B cell (primary cell): Measurements from ENCODE around the gene GFAP.

Source experiments
- CTCF ChIP-seq: fragments of 200-600 bp; IDR thresholded peaks from one replicate; pipeline ENCODE4 v1.8.0; 2022; ENCODE audit warnings: antibody characterized with exemption, mild to moderate bottlenecking
- EZH2 ChIP-seq: IDR thresholded peaks from 2 replicates; pipeline ENCODE4 v1.6.1; 2012; ENCODE audit warnings: borderline replicate concordance, low read depth, mild to moderate bottlenecking, moderate library complexity, low read length; ENCODE audit not compliant: insufficient read depth, poor library complexity, severe bottlenecking

DNA sequence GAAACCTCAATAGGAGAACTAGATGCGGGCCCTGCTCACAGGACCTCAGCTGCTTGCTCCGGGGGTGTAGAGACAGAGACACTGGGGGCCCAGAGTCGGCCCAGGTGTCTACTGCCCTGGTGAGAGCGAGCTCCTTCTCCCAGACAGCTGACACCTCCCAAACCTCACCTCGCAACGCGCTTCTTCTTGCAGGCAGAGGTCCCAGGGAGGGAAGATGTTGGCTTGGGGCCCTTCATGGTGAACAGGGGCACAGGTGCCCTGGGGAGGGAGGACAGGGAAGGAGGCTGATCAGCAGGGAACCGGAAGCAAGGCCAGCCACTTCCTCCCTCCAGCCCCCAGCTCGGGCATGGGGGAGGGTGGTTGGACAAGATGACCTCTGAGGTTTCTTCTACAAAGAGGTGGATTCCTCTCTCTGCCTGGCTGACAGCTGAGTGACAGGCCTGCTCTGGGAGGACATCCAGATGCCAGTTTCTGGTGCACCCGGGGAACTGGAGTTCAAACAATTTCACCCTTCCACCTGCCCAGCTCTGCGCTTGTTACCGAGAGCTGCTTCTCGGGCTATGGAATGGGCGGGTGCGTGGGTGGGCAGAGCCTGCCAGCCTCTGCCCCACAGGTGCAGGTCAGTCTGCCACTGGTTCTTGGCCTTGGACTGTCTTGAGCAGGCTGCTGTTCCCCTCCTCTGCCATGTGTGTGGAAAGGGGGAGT is 11.7 kb upstream of the GFAP start:
- no peak for TF ChIP-seq CTCF
- TF ChIP-seq EZH2 = no peak
